Caco-2 (cell line): ENCODE data around the gene F8A1. TPM values are rescaled to one million over a fixed set of nuclear protein-coding genes. Genes with fewer than 3 reads are reported as not detected.
"Not testable (repeated sequence)": the region's sequence is repeated elsewhere in the genome, so short reads cannot be mapped to it uniquely, and the experiment has no call there.

ENCODE experiments used
- Bru-seq: library from RNA; stranded (reverse); fragments of 400-500 nt; gene quantifications from one replicate; lab custom pipeline; 2021; lab: Mats Ljungman, UMichigan
- BruChase-seq, 2 experiments: library from RNA; stranded (reverse); fragments of 400-500 nt; gene quantifications; one replicate each; lab custom pipeline; 2021; lab: Mats Ljungman, UMichigan
- BruUV-seq: library from RNA; stranded (reverse); fragments of 400-500 nt; replicated peaks from 2 replicates; lab custom pipeline; 2021; lab: Mats Ljungman, UMichigan
- CTCF ChIA-PET: fragments of 300-600 bp; sonication (Branson Sonifier 250); formaldehyde crosslinking; loops from one replicate; lab custom pipeline; 2022; ENCODE audit warnings: antibody characterized with exemption; lab: Charles Lee
- POLR2A ChIA-PET: fragments of 300-600 bp; sonication (Branson Sonifier 250); formaldehyde crosslinking; loops from one replicate; lab custom pipeline; 2022; ENCODE audit warnings: antibody characterized with exemption; lab: Charles Lee
- DNase-seq, 2 experiments: peaks; one replicate each; pipeline versions ENCODE4 v3.0.0 to v3.0.0-alpha.2; 2020 to 2022
- H3K27me3 ChIP-seq: replicated peaks from 2 replicates; pipeline ENCODE4 v1.6.0; 2011; ENCODE audit warnings: low read length; ENCODE audit not compliant: control insufficient read depth, insufficient read depth
- H3K36me3 ChIP-seq: 2 replicates; pipeline ENCODE4 v1.5.1; 2011; ENCODE audit warnings: low read length; ENCODE audit not compliant: control insufficient read depth, insufficient read depth
- H3K4me1 ChIP-seq: fragments of 250-450 bp; sonication (Bioruptor Pico); 2 replicates; pipeline ENCODE4 v1.5.1; 2020; ENCODE audit warnings: mild to moderate bottlenecking
- H3K4me3 ChIP-seq: 2 replicates; pipeline ENCODE4 v1.5.1; 2011; ENCODE audit warnings: low read depth, mild to moderate bottlenecking, control low read depth, low read length
- H3K9me3 ChIP-seq: fragments of 250-450 bp; sonication (Bioruptor Pico); 2 replicates; pipeline ENCODE4 v1.5.1; 2020; ENCODE audit warnings: mild to moderate bottlenecking, moderate library complexity
- H3K27ac Mint-ChIP-seq: one replicate; pipeline ENCODE4 v1.8.0; 2022; ENCODE audit warnings: mixed read lengths; ENCODE audit not compliant: unreplicated experiment
- H3K27me3 Mint-ChIP-seq: one replicate; pipeline ENCODE4 v1.8.0; 2022; ENCODE audit warnings: mixed read lengths; ENCODE audit not compliant: insufficient read depth, unreplicated experiment
- H3K36me3 Mint-ChIP-seq: one replicate; pipeline ENCODE4 v1.8.0; 2022; ENCODE audit warnings: mild to moderate bottlenecking, mixed read lengths; ENCODE audit not compliant: insufficient read depth, unreplicated experiment
- H3K4me1 Mint-ChIP-seq: one replicate; pipeline ENCODE4 v1.8.0; 2022; ENCODE audit warnings: low read depth, mixed read lengths; ENCODE audit not compliant: unreplicated experiment
- H3K4me3 Mint-ChIP-seq: one replicate; pipeline ENCODE4 v1.8.0; 2022; ENCODE audit warnings: mild to moderate bottlenecking, moderate library complexity, mixed read lengths; ENCODE audit not compliant: unreplicated experiment
- H3K9me3 Mint-ChIP-seq: one replicate; pipeline ENCODE4 v1.8.0; 2022; ENCODE audit warnings: mixed read lengths; ENCODE audit not compliant: unreplicated experiment
- CTCF ChIP-seq, 2 experiments: fragments of 200-600 bp in 1 of 2; IDR thresholded peaks; 1 replicate in 1 of 2; 2 replicates in 1 of 2; pipeline versions ENCODE4 v1.5.1 to v1.8.0; 2011 to 2022; ENCODE audit warnings: antibody characterized with exemption in 1 of 2, control low read depth in 1 of 2, inconsistent platforms in 1 of 2, low read depth in 1 of 2, low read length in 1 of 2, mild to moderate bottlenecking in 1 of 2, moderate library complexity in 1 of 2; ENCODE audit not compliant: insufficient read depth in 1 of 2, severe bottlenecking in 1 of 2, unreplicated experiment in 1 of 2
- intact Hi-C: fragments of 100-400 bp; cut with micrococcal nuclease; formaldehyde crosslinking; loops from one replicate; pipeline ENCODE4 v1.10.0; 2022; ENCODE audit not compliant: unreplicated experiment
- long read RNA-seq: library from polyadenylated mRNA; stranded (forward); transcript quantifications from one replicate; pipeline ENCODE4 v2.0.0, GENCODE V29; 2022
- total RNA-seq: library from RNA; stranded (reverse); gene quantifications from 2 replicates; pipeline ENCODE4 v1.2.3, GENCODE V29; 2022

The F8A1 gene
- total RNA-seq (20.0 and 27.2 TPM in 2 replicates), Bru-seq, nascent RNA (percentile 54 among the genes with signal in this experiment), BruChase-seq, experiment 1, labeled RNA remaining after a 2-hour chase (percentile 76 among the genes with signal in this experiment), BruChase-seq, experiment 2, labeled RNA remaining after a 6-hour chase (percentile 71 among the genes with signal in this experiment)
- long read RNA-seq, transcript F8A1-201 (1 exons, 1,713 nt), result major isoform, 121 of 121 reads
- long read RNA-seq, partial matches to known transcripts, result 0 of 121 reads
- long read RNA-seq, other reads (novel, unspliced or antisense), result 0 of 121 reads

- CTCF ChIA-PET, H3K9me3 ChIP-seq, intact Hi-C loops, H3K4me3 Mint-ChIP-seq, H3K27me3 Mint-ChIP-seq, H3K27ac Mint-ChIP-seq, POLR2A ChIA-PET, H3K4me3 ChIP-seq, H3K36me3 ChIP-seq, BruUV-seq, H3K27me3 ChIP-seq, H3K4me1 Mint-ChIP-seq, H3K36me3 Mint-ChIP-seq, H3K4me1 ChIP-seq, H3K9me3 Mint-ChIP-seq: not testable (repeated sequence)
- DNase-seq, result peak; percentile 19 to 38
Measured at GRCh38 chrX:154886069-154886788, at the start of gene F8A1. TSS of gene F8A1 (plus strand) at chrX:154886355. CDS start at chrX:154886375, 20 bp downstream.

GRCh38 chrX:154840856-154841255, 45.3 kb upstream of the F8A1 start:
- CTCF ChIA-PET, result no interaction called here
- Mint-ChIP-seq H3K27ac (no peak overlapping the region), H3K4me3 (no peak overlapping the region), H3K9me3 (no peaks in the 10 kb centered on the region), H3K27me3 (peaks cover 4% of the 10 kb centered on the region), H3K4me1 (no peaks in the 10 kb centered on the region), H3K36me3 (no peaks in the 10 kb centered on the region)
- Histone ChIP-seq H3K4me1 (no peaks in the 10 kb centered on the region), H3K27me3 (no peaks in the 10 kb centered on the region), H3K9me3 (no peaks in the 10 kb centered on the region), H3K36me3 (no peaks in the 10 kb centered on the region), H3K4me3 (no peak overlapping the region)
- intact Hi-C loops, result loop anchor here (1.0 to 5.0 kb wide), 3 partner anchors 44 to 126 kb away; no protein-coding TSS in a partner anchor
- no TSS peak for BruUV-seq
- POLR2A ChIA-PET, result no interaction called here
- TF ChIP-seq CTCF (IDR thresholded peaks at IDR 0.05; ENCODE audit: insufficient read depth in 1 of 2, low read depth in 1 of 2, low read length in 1 of 2, severe bottlenecking in 1 of 2, unreplicated experiment in 1 of 2), result peak; percentile 32 to 50
- DNase-seq, result peak in 1 of 2 experiments; percentile 19

GRCh38 chrX:154850957-154851611, 35.1 kb upstream of the F8A1 start:
- BruUV-seq, result no TSS peak
- Mint-ChIP-seq H3K27ac (no peak overlapping the region), H3K36me3 (no peaks in the 10 kb centered on the region), H3K4me1 (no peaks in the 10 kb centered on the region), H3K4me3 (no peak overlapping the region), H3K9me3 (peaks cover 16% of the 10 kb centered on the region), H3K27me3 (peaks cover 2% of the 10 kb centered on the region)
- POLR2A ChIA-PET, result no interaction called here
- H3K9me3 ChIP-seq, result no peaks in the 10 kb centered on the region
- intact Hi-C loops, result no loop called here
- no peaks in the 10 kb centered on the region for H3K36me3 ChIP-seq
- no peak for DNase-seq
- no peak for TF ChIP-seq CTCF (IDR thresholded peaks at IDR 0.05; ENCODE audit: insufficient read depth in 1 of 2, low read depth in 1 of 2, low read length in 1 of 2, severe bottlenecking in 1 of 2, unreplicated experiment in 1 of 2)
- no peaks in the 10 kb centered on the region for H3K27me3 ChIP-seq
- no peaks in the 10 kb centered on the region for H3K4me1 ChIP-seq
- CTCF ChIA-PET, result no interaction called here
- H3K4me3 ChIP-seq, result no peak overlapping the region
